GM21528 (cell line): Measurements from ENCODE around the gene KCNG2.

Experiments
- ATAC-seq: cut with Tn5 transposase; IDR thresholded peaks from one replicate; pipeline ENCODE4 v1.9.1; 2021; ENCODE audit warnings: mild to moderate bottlenecking, moderate library complexity; ENCODE audit not compliant: unreplicated experiment, low FRiP score

Gene KCNG2

DNA sequence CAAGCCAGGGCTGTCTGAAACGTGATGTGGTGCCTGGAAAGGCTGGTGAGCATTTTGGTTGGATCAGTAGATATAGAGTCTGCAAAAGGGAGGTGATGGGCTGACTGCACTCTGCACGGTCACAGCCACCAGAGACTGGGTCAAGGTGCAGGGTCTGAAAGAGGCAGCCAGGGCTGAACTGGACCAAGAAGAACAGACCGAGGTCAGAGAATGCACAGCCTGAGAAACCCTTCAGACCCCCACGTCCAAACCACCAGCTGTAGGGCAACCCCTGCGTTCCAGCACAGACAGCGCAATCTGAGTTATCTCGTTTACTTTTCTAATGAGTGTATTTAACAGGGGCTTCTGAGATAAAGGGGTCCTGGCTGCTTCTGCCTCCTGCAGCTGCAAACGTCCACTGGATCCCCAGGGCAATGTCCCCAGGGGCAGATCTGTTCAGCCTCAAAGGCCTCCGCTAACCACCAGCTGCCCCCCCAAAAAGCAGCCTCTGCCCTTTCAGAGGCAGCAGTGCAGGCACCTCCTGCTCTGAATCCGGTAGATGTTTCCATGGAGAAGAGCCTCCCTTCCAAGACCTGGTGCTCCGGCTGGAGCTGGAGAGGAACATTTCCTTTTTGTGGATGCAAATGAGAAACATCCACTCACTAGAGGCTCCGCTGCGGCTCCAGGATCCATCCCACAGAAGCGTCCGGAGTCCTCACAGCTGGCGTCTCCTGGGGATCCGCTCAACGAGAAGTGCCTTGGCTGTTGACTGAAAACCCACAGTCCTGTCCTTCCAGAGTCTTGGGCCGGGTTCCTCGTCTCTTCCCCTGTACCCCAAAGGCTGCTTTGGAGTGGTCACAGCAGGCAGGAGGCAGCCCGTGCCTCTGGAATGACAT lies 970 bp upstream of the KCNG2 start:
- no peak for ATAC-seq

DNA sequence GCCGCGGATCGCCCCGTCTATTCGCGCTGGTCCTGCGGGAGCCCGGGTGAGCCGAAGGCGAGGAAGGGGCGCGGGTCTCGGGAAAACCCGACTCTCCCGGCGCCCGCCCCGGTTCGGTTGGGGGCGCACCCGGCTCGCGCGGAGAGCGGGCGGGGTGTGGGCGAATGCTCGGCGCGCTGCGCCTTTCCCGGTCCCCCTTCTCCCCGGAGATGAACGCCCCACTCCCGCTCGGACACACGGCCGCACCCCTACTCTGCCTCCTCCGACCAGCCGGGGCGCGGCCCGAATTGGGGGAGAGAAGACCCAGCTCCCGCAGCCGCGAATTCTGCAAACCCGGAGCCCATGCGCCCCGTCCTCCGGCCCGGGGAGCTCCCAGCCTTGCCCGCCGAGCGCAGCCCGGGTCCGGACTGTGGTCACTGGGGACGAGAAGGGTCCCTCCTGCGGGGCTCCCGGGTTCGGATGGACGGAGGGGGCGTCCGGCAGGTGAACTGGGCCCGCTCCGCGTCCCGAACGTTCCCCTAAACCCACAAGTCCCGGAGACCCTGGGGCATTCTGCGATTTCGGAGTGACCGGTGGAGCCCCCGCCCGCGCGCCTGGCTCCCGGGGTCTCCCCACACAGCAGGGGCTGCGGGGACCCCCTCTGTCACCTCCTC lies 734 bp downstream of the KCNG2 start:
- no peak for ATAC-seq

- ATAC-seq = no peak
These were observed 1.2 kb downstream of the KCNG2 start for GRCh38 chr18:79798999-79799370.

DNA sequence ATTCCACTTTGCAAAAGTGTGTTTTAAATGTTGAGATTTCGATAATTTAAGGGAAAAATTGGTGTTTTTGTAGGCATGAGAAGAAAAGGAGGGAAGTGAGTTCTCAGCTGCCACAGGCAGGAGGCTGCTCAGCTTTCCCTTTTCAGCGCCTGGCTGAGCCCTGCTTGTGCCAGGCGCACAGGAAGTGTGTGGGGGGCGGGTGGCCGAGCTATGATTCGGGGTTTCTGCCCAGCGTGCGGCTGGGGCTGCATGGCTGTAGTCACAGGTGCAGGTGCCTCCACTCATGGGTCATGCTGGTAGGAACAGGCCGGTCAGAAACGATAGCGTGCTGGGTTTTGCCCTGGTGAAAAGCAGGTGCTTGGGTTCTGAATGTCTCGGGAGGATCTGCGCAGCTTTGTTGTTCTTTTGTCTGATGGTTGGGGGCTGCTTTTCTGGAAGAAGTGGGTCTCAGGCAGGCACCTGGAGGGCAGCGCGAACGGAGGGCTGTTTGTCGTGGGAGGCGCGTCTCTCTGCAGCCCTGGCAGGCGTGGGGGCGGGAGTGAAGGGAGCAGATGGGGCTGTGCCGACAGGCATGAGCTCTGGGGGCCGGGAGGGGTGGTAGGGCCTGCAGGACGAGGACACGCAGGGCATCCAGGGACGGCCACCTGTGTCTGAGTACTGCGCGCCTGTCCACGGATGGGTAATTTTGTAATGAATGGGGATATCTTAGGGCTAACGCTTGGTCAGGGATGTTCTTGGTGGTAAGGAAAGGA lies 2.1 kb downstream of the KCNG2 start:
- ATAC-seq = no peak

DNA sequence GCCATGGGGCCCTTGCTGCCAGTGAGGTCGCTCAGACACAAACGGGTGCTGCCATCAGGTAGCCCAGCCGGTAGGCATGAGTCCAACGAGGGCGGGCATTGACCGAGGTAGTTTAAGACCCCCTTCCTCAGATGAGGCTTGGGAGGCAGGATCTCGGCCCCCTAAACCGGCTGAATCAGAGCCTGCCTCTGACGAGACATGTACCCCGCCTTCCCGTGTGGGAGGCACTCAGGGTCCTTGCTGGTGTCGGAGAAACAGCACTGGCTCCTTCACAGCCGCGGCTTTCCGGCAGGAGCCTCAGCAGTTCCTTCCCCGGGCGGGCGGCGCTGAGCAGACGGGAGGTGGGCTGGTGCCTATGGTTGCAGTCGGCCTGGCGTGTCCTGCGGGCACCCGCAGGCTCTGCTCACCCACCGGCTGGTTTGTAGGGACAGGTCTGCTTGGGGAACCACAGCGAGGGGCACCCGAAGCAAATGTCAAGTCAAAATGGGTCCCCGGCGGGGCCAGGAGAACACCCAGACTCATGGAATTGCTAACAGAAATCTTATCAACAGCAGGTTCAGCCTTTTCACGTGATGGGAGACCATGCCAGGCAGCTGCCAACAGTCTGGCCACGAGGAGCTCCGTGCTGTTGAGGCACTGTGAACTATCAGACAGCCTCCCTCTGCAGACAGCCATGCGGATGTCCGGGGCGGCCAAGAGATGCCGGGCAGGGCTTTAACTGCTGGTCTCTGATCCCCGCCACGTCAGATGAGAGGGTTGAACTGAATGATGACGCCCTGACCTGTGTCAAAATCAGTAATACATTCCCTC lies 2.8 kb downstream of the KCNG2 start:
- no peak for ATAC-seq

- ATAC-seq = no peak
These were observed 3.5 kb downstream of the KCNG2 start for GRCh38 chr18:79801217-79801616.

DNA sequence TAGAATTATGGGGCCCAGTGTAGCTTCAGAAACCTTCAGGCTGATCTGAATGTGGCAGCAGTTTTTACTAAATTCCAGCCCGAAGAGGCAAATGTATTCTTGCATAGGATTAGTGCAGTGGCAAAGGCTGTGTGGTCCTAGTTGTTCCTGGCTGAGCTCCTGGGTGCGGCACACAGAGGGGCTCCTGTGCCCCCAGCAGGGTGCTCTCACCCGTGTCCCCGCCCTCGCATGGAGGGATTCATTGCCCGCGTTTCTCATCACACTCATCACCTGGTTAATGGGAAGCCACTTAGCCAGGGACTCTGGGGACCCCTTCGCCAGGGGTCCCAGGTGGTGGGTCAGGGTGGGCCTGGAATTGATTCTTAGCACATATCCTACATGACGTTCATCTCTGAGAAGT lies 3.9 kb downstream of the KCNG2 start:
- no peak for ATAC-seq

- no peak for ATAC-seq
These were observed 4.6 kb downstream of the KCNG2 start for GRCh38 chr18:79802298-79802697.

- no peak for ATAC-seq
These were observed 5.9 kb downstream of the KCNG2 start for GRCh38 chr18:79803611-79804051.

- no peak for ATAC-seq
These were observed 6.5 kb downstream of the KCNG2 start for GRCh38 chr18:79804130-79804787.

DNA sequence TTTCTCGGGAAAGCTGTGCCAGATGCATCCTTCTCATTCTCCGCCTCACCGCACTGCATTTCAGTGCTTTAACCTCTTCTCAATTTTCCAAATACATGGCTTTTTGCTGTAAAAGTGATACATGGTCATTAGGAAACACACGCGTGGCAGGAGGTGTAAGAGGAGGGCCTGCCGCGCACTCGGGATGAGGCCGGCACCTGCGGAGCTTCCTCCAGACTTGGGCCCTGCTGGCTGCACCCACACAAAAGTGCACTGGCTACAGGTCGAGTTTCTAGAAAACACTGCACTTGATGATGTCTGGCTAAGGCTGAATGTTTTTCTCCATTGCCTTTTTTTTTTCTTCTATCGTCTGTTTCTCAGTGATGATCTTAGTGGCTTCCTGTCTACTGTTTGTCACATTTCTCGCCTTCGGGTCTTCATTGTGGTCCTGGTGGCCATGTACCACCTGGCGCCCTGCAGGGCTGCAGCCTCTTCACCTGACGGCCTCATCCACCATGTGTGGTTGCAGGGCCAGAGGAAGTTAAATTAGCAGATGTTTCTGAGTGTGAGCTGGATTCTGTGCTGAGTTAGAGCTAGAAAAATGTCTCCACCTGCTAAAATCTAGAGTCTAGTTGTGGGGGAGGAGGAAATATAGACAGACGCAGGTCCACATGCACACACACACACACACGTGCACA lies 7.6 kb downstream of the KCNG2 start:
- no peak for ATAC-seq

GRCh38 chr18:79805926-79806487 lies 8.3 kb downstream of the KCNG2 start:
- ATAC-seq = no peak

- ATAC-seq = no peak
These were observed 9.5 kb downstream of the KCNG2 start for GRCh38 chr18:79806976-79807841.

DNA sequence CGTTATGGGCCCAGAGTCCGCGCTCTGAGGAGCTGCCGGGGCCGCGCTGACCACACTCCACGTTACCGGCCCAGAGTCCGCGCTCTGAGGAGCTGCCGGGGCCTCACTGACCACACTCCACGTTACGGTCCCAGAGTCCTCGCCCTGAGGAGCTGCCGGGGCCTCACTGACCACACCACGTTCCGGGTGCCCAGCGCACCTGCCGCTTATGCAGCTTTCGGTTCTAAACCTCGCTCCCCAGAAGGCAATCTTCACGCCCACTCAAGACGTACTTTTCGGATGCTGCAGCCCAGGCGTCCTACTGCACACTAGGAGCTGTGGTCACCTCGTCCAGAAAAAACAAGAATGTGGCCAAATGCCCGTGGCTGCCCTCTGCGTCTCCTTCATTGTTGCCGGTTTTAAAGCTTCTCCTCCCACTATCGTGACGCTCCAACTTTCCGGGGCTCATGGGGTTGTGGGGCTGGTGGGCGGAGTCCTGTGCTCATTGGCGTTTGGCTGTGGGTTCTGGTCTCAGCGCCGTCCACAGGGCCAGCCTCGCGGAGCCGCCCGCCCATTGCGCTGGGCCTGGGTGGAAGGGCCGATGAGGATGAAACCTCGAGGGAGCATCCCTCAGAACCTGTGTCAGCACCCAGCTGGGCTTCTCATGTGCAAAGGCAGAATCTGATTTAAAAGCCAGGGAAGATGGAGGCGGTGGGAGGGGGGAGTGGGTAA lies 11.9 kb downstream of the KCNG2 start:
- no peak for ATAC-seq

GRCh38 chr18:79812052-79812451 lies 14.3 kb downstream of the KCNG2 start:
- no peak for ATAC-seq

GRCh38 chr18:79814373-79814772 lies 16.6 kb downstream of the KCNG2 start:
- no peak for ATAC-seq

DNA sequence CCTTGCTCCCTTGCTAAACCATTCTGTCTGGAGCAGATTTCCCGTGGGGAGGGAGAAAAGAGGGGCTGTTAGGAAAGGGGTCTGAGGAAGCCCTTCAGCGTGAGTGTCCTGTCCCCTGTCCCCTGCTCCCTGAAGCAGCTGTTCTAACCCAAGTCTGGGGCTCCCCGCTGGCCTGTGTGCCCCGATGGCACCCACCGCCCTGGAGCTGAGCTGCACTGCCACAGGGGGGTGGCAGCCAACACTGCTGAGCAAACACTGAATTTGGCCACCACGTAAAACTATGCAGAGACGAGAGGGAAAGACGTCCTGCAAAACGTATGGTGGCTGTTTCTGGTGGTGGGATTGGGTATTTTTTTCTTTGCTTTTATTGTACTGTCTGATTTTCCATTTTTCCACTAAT lies 17.9 kb downstream of the KCNG2 start:
- no peak for ATAC-seq

DNA sequence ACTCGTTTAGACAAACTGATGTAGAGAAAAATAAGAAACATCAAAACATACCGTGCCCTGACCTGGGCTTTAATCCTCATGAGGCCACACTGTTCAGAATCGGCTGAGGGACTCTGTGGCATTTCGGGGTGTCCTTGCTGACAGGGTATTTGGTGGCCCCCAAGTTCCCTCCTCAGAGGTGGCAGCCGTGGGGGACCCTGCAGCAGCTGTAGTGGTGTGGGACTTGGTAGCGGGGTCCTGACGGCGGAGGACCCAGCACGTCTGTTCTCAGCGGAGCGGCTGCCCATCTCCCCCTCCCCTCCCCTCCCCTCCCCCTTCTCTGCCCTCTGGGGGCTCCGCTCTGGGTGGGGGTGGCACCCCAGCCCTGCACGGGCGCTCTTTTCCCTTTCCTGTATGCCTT lies 18.4 kb downstream of the KCNG2 start:
- ATAC-seq = no peak
